ENCODE results near the gene NUDT4B. TPM values are rescaled to one million over a fixed set of nuclear protein-coding genes. Genes with fewer than 3 reads are reported as not detected.
"Not testable (repeated sequence)": the region's sequence is repeated elsewhere in the genome, so short reads cannot be mapped to it uniquely, and the experiment has no call there.

Gene NUDT4B
- polyA plus RNA-seq, 10 donors = 0.75 to 2.2 (median 1.1) TPM; not detected in 5

DNA sequence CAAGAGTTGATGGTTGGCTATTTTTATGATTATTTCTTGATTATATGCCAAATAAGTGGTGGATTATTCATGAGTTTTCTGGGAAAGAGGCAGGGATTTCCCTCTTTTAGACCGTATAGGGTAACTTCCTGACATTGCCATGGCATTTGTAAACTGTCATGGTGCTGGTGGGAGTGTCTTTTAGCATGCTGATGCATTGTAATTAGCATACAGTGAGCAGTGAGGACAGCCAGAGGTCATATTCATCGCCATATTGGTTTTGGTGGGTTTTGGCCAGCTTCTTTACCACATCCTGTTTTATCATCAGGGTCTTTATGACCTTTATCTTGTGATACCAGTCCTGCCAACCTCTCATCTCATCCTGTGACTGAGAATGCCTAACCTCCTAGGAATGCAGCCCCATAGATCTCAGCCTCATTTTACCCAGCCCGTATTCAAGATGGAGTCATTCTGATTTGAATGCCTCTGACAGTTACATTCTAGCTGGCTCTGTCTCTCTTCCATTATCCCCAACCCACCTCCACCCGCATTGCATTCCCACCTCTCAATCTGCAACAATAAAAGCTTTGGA is 45.3 kb downstream of the NUDT4B start:
- DNase-seq = not testable (repeated sequence)

Other genes with a start within 250 kb of the NUDT4B start
- 10 to 100 TPM; 12.6 to 20.4 (median 17.3) TPM for gene NBPF14, start 152.8 kb upstream of the NUDT4B start, polyA plus RNA-seq (ENCODE audit: insufficient read length in 10 of 10)
- gene PDE4DIP, start 95.7 kb downstream of the NUDT4B start, polyA plus RNA-seq (ENCODE audit: insufficient read length in 10 of 10) = 1,000 to 10,000 TPM in 2 of 10 donors, 100 to 1,000 TPM in 8; 358 to 1,163 (median 866) TPM